ENCODE measurements around the gene ARHGAP28. TPM values are rescaled to one million over a fixed set of nuclear protein-coding genes. Genes with fewer than 3 reads are reported as not detected.

Gene ARHGAP28
- total RNA-seq, 2 experiments from 2014 or later: not detected

- peaks cover 2% of the 10 kb centered on the region for H3K9me3 Mint-ChIP-seq
- Histone ChIP-seq H3K27me3 (ENCODE audit: control insufficient read depth in 1 of 2, insufficient read depth in 2 of 2, low read length in 2 of 2) (no peaks in the 10 kb centered on the region), H3K9me3 (ENCODE audit: control insufficient read depth in 1 of 2, insufficient read depth in 1 of 2, low read length in 2 of 2) (peaks cover 0 to 9% of the 10 kb centered on the region in 2 experiments), H3K36me3 (ENCODE audit: insufficient read depth, low read length) (no peaks in the 10 kb centered on the region), H3K4me3 (ENCODE audit: low read length) (no peak overlapping the region), H3K27ac (ENCODE audit: low read depth in 1 of 2, low read length in 2 of 2) (no peak overlapping the region), H3K4me1 (ENCODE audit: insufficient read depth, low read length) (no peaks in the 10 kb centered on the region)
- ATAC-seq (ENCODE audit: poor library complexity) (no peak), DNase-seq (no peak)
- H3K36me3 Mint-ChIP-seq (ENCODE audit: low read depth): no peaks in the 10 kb centered on the region
- no peak overlapping the region for H3K27ac Mint-ChIP-seq
- no peaks in the 10 kb centered on the region for H3K4me1 Mint-ChIP-seq (ENCODE audit: low read depth)
- no peaks in the 10 kb centered on the region for H3K27me3 Mint-ChIP-seq
- intact Hi-C loops (cut with DNase I, micrococcal nuclease): no loop called here
- CTCF ChIA-PET: no interaction called here
- no peak overlapping the region for H3K4me3 Mint-ChIP-seq
- TF ChIP-seq, protein P1, sequence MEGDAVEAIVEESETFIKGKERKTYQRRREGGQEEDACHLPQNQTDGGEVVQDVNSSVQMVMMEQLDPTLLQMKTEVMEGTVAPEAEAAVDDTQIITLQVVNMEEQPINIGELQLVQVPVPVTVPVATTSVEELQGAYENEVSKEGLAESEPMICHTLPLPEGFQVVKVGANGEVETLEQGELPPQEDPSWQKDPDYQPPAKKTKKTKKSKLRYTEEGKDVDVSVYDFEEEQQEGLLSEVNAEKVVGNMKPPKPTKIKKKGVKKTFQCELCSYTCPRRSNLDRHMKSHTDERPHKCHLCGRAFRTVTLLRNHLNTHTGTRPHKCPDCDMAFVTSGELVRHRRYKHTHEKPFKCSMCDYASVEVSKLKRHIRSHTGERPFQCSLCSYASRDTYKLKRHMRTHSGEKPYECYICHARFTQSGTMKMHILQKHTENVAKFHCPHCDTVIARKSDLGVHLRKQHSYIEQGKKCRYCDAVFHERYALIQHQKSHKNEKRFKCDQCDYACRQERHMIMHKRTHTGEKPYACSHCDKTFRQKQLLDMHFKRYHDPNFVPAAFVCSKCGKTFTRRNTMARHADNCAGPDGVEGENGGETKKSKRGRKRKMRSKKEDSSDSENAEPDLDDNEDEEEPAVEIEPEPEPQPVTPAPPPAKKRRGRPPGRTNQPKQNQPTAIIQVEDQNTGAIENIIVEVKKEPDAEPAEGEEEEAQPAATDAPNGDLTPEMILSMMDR (IDR thresholded peaks at IDR 0.05): no peak
- POLR2A ChIA-PET: no interaction called here
These were observed 146.2 kb downstream of the ARHGAP28 start for GRCh38 chr18:6875749-6876148.

DNA sequence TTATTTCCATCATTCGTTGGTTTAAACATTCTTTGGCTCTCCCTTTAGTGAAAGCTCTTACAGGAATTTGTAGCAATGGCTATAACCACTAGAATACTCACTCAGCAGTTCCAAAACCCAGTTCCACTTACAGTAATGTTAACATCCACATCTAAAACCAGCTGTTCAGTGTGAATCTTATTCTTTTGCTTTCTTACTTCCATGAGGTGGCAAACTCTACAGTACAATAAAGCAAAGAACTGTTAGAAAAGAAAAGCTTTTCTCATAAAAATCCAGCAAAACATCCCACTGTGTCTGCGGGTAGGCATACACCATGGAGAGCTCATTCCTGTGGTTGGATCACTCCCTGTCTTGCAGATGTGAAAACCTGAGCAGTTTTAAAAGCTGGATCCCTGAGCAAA lies 147.1 kb downstream of the ARHGAP28 start:
- no peaks in the 10 kb centered on the region for H3K36me3 Mint-ChIP-seq (ENCODE audit: low read depth)
- no peak for ATAC-seq (ENCODE audit: poor library complexity)
- no peaks in the 10 kb centered on the region for H3K27me3 ChIP-seq (ENCODE audit: control insufficient read depth in 1 of 2, insufficient read depth in 2 of 2, low read length in 2 of 2)
- H3K9me3 ChIP-seq (ENCODE audit: control insufficient read depth in 1 of 2, insufficient read depth in 1 of 2, low read length in 2 of 2): peaks cover 0 to 9% of the 10 kb centered on the region in 2 experiments
- no peaks in the 10 kb centered on the region for H3K4me1 Mint-ChIP-seq (ENCODE audit: low read depth)
- H3K4me3 Mint-ChIP-seq: no peak overlapping the region
- no peaks in the 10 kb centered on the region for H3K4me1 ChIP-seq (ENCODE audit: insufficient read depth, low read length)
- no peak overlapping the region for H3K27ac ChIP-seq (ENCODE audit: low read depth in 1 of 2, low read length in 2 of 2)
- ChIA-PET POLR2A (no interaction called here), CTCF (no interaction called here)
- H3K27me3 Mint-ChIP-seq: no peaks in the 10 kb centered on the region
- H3K4me3 ChIP-seq (ENCODE audit: low read length): no peak overlapping the region
- H3K9me3 Mint-ChIP-seq: peaks cover 2% of the 10 kb centered on the region
- DNase-seq: no peak
- TF ChIP-seq, protein P1 (IDR thresholded peaks at IDR 0.05): no peak
- no peaks in the 10 kb centered on the region for H3K36me3 ChIP-seq (ENCODE audit: insufficient read depth, low read length)
- intact Hi-C loops (cut with DNase I, micrococcal nuclease): no loop called here
- H3K27ac Mint-ChIP-seq: no peak overlapping the region

- no peak overlapping the region for H3K27ac ChIP-seq (ENCODE audit: low read depth in 1 of 2, low read length in 2 of 2)
- peaks cover 2% of the 10 kb centered on the region for H3K9me3 Mint-ChIP-seq
- H3K27ac Mint-ChIP-seq: no peak overlapping the region
- H3K4me1 ChIP-seq (ENCODE audit: insufficient read depth, low read length): no peaks in the 10 kb centered on the region
- no peaks in the 10 kb centered on the region for H3K4me1 Mint-ChIP-seq (ENCODE audit: low read depth)
- H3K36me3 Mint-ChIP-seq (ENCODE audit: low read depth): no peaks in the 10 kb centered on the region
- no peaks in the 10 kb centered on the region for H3K27me3 Mint-ChIP-seq
- TF ChIP-seq, protein P1 (IDR thresholded peaks at IDR 0.05): no peak
- POLR2A ChIA-PET: no interaction called here
- no peak overlapping the region for H3K4me3 ChIP-seq (ENCODE audit: low read length)
- intact Hi-C loops (cut with DNase I, micrococcal nuclease): no loop called here
- no peaks in the 10 kb centered on the region for H3K27me3 ChIP-seq (ENCODE audit: control insufficient read depth in 1 of 2, insufficient read depth in 2 of 2, low read length in 2 of 2)
- CTCF ChIA-PET: no interaction called here
- no peaks in the 10 kb centered on the region for H3K36me3 ChIP-seq (ENCODE audit: insufficient read depth, low read length)
- ATAC-seq (ENCODE audit: poor library complexity): no peak
- no peak for DNase-seq
- no peak overlapping the region for H3K4me3 Mint-ChIP-seq
- peaks cover 0 to 9% of the 10 kb centered on the region in 2 experiments for H3K9me3 ChIP-seq (ENCODE audit: control insufficient read depth in 1 of 2, insufficient read depth in 1 of 2, low read length in 2 of 2)
These were observed 147.8 kb downstream of the ARHGAP28 start for GRCh38 chr18:6877288-6877687.
